ENCODE data around the gene IFTAP.

- TF ChIP-seq, protein P1, sequence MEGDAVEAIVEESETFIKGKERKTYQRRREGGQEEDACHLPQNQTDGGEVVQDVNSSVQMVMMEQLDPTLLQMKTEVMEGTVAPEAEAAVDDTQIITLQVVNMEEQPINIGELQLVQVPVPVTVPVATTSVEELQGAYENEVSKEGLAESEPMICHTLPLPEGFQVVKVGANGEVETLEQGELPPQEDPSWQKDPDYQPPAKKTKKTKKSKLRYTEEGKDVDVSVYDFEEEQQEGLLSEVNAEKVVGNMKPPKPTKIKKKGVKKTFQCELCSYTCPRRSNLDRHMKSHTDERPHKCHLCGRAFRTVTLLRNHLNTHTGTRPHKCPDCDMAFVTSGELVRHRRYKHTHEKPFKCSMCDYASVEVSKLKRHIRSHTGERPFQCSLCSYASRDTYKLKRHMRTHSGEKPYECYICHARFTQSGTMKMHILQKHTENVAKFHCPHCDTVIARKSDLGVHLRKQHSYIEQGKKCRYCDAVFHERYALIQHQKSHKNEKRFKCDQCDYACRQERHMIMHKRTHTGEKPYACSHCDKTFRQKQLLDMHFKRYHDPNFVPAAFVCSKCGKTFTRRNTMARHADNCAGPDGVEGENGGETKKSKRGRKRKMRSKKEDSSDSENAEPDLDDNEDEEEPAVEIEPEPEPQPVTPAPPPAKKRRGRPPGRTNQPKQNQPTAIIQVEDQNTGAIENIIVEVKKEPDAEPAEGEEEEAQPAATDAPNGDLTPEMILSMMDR (conservative IDR thresholded peaks at IDR 0.05; ENCODE audit: low read depth, low read length), result peak; percentile 99
- peak; percentile 19 for TF ChIP-seq EZH2 (IDR thresholded peaks at IDR 0.05; ENCODE audit: borderline replicate concordance, low read depth, low read length, poor library complexity, severe bottlenecking)
These were observed 29.8 kb upstream of the IFTAP start for GRCh38 chr11:36564376-36565030.
